Upper lobe of left lung (tissue), 4 donors: ENCODE results near the gene BIRC2.

Experiments
- POLR2A ChIP-seq, 4 donors: fragments of 450-650 bp; IDR thresholded peaks; one replicate each; pipeline ENCODE4 v1.5.1; 2016 to 2017; ENCODE audit warnings: antibody characterized with exemption in 4 of 4, mild to moderate bottlenecking in 2 of 4
- POLR2AphosphoS5 ChIP-seq, 2 donors: sonication (generic); formaldehyde crosslinking; IDR thresholded peaks; one replicate each; pipeline ENCODE4 v1.5.1; 2017; ENCODE audit warnings: antibody characterized with exemption in 2 of 2
- TF ChIP-seq, protein P1 (sequence below), 6 experiments: fragments of 450-650 bp in 4 of 6; fragments of 200-600 bp in 2 of 6; sonication (generic) in 2 of 6; IDR thresholded peaks; one replicate each; pipeline ENCODE4 v1.5.1; 2016 to 2019; ENCODE audit warnings: antibody characterized with exemption in 6 of 6

DNA sequence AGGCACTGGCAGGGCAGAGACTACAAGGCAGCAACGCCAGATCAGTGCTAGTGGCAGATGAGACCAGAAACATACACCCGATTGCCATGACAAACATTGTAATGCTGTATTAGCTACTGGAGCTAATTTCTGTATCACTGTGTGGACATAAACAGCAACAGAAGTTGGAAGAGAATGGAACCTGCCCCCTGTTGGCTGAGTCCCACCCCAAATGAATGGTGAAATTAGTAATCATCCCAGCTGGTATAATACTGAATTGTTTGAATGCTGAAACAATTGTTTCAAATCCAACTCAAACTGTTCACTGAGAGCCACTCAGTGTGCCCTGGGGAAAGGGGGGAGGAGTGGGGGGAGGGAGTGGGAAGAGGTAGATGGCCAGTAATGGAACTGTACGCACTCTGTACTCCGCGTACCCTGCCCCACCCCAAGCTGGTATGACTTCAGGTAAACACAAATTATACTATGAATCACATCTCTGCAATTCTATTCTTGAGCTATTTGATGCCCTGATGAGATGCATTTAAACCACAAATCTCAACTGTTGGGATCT is 40.9 kb upstream of the BIRC2 start:
- TF ChIP-seq, protein P1, sequence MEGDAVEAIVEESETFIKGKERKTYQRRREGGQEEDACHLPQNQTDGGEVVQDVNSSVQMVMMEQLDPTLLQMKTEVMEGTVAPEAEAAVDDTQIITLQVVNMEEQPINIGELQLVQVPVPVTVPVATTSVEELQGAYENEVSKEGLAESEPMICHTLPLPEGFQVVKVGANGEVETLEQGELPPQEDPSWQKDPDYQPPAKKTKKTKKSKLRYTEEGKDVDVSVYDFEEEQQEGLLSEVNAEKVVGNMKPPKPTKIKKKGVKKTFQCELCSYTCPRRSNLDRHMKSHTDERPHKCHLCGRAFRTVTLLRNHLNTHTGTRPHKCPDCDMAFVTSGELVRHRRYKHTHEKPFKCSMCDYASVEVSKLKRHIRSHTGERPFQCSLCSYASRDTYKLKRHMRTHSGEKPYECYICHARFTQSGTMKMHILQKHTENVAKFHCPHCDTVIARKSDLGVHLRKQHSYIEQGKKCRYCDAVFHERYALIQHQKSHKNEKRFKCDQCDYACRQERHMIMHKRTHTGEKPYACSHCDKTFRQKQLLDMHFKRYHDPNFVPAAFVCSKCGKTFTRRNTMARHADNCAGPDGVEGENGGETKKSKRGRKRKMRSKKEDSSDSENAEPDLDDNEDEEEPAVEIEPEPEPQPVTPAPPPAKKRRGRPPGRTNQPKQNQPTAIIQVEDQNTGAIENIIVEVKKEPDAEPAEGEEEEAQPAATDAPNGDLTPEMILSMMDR (IDR thresholded peaks at IDR 0.05), result peak in 2 of 6 experiments; percentile 5 to 31
- TF ChIP-seq POLR2AphosphoS5 (IDR thresholded peaks at IDR 0.05) (peak; percentile 7 to 33), POLR2A (IDR thresholded peaks at IDR 0.05) (peak in 1 of 4 donors; percentile 19)
